HG03095 (cell line): ENCODE measurements around the gene RASSF3.

Experiments used
- ATAC-seq: cut with Tn5 transposase; IDR thresholded peaks from one replicate; pipeline ENCODE4 v1.9.1; 2021; ENCODE audit warnings: moderate library complexity; ENCODE audit not compliant: unreplicated experiment

Gene RASSF3

DNA sequence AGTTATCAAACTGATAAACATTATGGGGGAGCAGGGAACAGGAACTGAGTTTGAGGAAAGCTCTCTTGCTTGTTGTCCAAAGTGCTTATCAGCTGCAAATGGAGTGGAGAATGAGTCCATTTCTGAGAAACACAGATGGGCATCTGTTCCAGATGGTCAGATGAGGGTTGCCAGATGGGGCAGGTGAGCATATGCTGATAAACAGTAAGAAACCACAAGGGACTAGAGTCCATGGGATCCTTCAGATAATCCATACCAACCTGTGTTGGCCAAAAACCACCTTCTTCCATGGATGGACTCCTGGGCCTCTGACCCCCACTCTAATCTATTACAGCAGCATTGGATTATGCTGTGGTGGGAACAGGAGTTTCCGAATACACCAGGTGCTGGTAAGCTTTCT lies 110.6 kb downstream of the RASSF3 start:
- no peak for ATAC-seq

DNA sequence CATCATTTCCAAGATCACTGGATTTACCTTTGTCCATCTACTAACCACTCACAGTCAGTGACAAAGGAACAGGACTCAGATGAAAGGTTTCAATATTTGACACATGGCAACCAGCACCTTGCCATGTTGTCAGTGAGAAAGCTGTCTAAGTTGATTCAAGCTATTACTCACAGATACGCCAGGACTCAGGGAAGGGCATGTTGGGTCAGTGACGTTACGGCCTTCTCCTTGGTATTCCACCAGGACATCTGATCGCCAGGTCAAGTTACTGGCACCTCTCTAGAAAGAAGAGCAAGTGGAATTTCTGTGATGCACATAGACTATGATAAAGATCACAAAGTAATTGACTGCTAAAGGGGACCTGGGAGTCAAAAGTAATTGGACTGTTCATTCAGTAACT lies 112.5 kb downstream of the RASSF3 start:
- ATAC-seq, result no peak

DNA sequence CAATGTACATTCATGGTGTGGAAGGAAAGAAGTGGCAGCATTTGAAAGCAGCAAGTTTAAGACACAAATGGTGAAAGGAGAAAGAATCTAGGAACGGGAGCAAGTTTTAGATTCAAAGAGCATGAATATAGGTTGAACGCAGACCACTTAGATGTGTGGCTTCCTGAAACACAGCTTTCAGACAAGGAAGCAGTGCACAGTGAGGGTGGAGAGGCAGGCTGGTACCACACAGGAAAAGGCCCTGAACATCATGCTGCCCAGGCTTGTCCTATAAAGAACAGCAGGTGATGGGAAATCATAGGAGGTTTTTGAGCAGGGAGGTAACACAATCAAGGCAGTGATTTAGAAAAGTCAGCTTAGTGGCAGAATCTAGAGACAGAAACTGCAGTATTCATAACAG lies 113.3 kb downstream of the RASSF3 start:
- ATAC-seq, result no peak

DNA sequence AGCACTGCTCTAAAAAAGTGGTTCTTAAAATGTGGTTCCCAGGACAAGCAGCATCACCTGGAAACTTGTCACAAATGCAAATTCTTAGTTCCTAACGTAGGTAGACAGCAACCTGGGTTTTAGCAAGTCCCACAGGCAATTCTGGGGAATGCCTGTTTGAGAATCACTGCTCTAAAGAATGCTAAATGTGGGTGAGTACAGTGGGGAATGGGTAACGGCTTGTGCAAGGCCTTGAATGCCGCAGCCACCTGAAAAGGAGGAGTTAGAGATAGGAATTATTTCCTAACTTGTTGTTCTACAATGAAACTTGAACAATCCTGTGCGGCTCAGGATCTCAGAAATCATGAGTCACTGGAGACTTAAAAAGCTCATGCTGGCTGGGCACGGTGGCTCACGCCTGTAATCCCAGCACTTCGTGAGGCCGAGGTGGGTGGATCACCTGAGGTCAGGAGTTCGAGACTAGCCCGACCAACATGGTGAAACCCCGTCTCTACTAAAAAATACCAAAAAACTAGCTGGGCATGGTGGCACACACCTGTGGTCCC lies 114.0 kb downstream of the RASSF3 start:
- no peak for ATAC-seq

DNA sequence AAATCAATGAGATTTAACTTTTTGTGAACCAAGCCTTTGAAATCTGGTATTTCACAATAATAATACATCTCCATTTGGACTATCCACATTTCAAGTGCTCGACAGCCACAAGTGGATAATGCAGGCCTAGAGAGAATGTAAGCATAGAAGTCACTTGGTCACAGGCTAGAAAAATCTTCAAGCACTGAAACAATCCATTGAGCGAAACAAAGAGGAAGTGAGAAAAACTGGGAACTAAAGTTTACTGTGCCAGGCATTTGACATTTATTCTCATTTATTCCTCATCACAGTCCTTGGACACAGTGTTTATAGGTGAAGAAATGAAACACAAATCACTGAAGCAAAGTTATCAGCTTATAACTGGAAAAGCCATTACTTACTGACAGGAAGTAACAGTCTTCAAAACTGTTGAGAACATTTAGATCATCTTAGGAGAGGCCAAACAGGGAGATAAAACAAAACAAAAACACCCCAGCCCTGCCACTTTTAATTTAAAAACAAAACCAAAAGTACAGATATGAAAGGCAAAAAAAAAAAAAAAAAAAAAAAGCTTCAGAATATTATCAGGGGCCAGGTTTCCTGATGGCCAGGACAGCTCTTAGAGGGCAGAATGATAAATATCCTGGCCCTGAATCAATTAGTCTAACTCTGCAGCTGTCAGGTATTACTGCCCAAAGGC lies 119.8 kb downstream of the RASSF3 start:
- no peak for ATAC-seq

DNA sequence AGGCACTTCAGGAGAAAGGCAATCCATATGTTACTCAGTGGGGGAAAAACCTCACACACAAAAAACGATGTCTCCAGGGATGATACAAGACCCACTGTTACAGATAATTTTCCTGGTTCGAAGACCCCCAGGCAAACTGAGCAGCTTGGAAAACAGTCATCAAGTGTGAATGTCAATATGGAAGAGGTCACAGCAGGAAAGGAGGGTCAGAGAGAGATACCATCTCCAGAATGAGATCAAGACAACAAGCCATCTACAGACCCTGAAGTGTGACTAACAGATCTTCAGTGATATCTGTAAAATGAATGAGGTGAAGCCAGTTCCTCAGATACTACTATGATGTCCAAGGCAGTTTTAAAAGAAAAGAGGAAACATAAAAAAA lies 120.3 kb downstream of the RASSF3 start:
- ATAC-seq, result no peak

DNA sequence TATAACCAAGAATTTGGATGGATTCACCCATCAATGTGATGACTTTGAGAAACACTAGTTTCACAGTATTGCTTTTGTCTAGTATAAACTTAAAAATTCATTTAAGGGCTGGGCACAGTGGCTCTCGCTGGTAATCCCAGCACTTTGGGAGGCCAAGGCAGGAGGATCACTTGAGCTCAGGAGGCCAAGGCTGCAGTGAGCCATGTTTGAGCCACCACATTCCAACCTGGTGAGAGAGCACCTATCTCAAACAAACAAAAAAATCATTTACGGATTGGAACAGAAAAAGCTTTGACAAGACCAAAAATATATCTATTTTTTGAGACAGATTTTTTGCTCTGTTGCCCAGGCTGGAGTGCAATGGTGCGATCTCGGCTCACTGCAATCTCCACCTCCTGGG lies 121.4 kb downstream of the RASSF3 start:
- no peak for ATAC-seq

DNA sequence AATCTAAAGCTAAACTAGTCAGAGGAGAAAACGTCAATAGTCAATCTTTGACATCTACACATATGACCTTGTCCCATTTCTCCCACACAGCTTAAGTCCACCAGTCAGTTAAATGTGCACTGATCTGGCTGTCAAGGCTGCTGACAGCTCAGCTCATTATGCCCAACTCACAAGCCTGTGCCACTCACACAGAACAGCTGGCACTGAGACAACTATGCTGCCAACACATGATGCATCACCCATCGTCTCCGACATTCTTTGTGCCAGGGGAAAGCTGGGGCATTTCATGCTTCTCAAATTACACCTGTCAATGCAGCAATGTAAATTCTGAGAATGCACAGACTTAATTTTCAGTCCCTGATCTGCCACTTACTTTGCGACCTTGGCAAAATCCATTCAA lies 123.6 kb downstream of the RASSF3 start:
- no peak for ATAC-seq

DNA sequence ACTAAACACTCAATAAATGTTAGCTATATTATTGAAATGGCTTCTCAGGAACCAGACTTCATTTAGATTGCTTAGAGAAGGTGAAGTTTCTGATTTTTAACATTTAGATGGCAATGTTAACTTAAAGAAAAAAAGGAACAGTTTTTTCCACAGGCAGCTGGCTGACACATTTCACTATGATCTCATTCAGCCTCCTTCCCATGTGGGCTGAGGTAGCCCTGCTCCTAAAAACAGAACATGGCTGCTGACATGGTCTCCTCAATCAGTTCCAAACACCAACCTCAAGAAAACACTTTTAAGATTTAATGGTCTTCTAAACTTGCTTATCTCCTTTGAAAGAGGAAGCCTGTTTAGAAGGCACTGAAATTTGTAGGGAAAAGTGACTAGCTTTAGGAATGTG lies 125.1 kb downstream of the RASSF3 start:
- ATAC-seq, result no peak

DNA sequence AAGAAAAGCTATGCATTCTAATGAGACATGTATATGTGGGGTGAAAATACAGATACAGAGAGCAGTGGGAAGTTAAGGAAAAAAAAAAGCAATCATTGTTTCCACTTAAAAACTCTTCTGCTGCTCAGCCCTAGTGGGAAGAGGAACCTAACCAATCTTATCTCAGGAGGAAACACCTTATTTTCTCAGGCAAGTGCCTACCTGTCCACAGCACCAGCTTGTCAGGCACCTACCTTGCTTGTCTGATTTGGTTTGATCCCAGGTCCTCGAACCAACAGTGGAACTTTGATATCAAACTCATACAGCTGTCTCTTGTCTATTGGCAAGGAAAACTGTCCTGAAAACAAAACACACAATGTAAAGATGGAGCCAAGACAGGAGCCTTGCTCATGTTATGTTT lies 126.5 kb downstream of the RASSF3 start:
- no peak for ATAC-seq

DNA sequence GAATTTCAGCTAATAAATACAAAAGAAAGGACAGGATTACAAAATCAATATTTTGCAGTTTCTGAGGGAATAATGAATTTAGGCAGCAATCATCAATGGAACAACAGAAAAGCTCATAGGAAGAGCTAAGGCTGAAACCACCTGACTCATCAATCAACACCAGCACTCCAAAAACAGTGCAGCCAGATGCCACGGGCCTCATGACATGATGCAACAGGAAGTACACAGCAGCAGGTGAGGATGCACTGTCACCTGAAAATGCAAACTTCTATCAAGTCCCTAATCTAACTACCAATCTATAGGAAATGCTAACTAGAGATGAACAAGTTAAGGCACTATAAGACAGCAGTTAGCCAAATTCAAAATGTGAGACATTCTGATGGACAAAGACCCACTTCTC lies 127.2 kb downstream of the RASSF3 start:
- ATAC-seq, result no peak

DNA sequence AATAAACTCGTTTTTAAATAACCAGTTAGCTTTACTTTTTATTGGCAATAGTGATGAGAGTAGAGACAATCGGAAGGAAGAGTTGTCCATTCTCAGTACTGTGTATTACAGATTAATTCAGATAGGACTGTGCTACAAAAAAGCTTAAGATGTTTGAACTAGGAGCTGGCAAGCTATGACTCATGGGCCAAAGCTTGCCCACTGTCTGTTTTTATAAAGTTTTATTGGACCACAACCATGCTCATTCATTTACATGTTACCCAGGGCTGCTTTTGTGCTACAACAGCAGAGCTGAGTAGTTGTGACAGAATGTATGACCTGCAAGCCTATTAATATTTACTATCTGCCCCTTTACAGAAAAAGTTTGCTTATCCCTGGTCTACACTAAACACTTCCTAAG lies 129.5 kb downstream of the RASSF3 start:
- no peak for ATAC-seq

DNA sequence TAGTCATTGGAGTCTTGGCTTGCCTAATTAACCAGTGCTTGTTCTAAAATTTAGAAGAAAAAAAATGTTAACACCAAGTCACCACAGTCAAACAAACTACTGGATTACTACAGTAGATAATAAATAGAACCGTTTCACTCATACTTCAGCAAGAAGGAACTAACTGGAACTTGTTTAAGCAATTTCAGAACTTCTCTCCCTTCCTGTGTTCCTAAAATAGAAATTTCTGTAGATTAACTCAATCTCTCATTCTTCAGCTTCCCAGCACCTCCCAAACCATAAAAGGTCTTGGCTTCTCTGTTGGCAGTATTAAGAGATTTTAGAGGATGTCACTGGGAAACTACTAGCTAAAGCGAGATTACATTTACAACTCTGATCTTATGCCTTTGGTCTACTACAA lies 130.4 kb downstream of the RASSF3 start:
- no peak for ATAC-seq

DNA sequence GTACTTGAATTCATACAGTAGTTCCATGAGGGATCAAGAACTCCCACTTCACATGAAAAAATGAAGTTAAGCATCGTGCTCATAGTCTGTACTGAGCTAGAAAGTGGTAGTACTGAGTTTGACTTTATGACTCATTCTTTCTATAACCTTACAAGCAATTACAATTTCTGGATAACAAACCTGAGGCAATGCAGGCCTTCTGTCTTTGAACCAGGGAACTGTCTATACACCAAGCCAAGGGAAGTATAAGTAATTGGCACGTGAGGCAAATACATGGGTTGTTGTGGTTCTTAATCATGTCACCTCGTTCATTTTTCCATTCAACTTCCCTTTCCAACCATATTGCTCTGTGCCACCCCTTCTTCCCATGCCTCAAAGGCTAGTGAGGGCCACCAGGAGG lies 132.1 kb downstream of the RASSF3 start:
- no peak for ATAC-seq

DNA sequence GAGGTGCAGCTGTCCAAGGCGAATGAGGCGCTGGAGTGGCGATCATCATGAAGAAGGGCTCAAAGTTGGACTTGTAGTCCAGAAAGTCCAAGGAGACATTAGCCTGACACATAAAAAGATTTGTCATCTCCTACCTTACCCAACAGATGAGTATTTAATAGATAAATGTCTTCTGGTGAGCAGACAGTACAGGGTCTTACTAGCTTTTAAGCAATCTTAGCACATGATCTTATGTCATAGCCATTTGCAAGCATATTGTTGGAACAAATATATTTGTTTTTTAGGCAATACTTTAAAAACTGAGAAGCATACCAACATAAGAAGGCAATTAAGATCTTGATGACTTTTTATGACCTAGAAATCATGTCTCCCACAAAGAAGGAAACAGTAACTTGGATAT lies 132.9 kb downstream of the RASSF3 start:
- no peak for ATAC-seq

DNA sequence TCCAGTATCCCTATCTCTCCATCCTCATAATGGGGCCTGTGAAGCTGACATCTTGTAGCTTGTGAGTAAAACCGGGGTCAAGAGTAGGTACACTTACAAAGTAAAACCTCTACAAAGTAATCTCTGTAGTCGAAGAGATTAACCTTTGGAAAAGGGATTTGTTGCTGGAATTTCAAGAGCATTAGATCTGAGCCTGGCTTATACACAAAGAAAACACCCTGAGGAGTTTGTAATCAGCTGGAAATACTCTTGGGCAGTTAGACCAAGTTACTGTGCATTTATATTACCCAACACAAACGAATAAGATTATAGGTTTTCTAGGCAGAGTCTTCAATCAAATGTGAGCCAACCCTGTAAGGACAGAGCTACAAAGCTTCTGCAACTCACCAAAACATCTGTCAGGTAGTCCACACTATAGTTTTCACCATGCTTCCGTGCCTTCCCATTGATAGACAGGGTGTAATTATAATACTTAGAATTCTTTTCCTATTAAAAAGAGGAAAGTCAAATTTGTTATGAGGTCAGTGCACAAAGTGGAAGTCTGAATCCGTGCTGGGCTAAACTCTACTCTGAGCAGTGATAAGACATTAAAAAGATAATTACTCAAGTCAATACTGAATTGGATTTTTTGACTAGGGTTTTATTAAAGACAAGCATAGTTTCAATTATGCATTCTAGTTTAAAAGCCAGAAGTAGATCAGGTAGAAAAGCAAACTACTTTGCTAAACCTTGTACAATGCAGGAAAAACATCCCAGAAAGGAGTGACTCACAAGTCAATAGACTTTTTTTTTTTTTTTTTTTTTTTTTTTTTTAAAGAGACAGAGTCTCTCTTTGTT lies 134.3 kb downstream of the RASSF3 start:
- no peak for ATAC-seq

DNA sequence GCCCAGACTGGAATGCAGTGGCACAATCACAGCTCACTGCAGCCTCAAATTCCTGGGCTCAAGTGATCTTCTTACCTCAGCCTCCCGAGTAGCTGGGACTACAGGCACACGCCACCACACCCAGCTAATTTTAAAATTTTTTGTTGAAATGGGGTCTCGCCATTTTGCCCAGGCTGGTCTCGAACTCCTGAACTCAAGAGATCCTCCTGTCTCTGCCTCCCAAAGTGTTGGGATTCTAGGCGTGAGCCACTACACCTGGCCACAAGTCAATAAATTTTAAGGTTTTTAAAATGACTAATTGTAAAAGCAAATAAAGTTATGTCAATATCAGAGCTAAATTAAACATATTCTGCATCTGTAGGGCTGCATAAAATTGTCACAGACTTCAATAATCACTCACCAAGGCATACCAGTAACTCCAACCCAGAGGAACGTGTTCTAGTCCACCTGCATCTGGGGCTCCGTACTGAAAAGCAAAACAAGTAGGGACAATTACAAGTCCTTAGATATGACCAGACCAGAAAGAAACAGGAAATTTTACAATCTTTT lies 135.0 kb downstream of the RASSF3 start:
- no peak for ATAC-seq

DNA sequence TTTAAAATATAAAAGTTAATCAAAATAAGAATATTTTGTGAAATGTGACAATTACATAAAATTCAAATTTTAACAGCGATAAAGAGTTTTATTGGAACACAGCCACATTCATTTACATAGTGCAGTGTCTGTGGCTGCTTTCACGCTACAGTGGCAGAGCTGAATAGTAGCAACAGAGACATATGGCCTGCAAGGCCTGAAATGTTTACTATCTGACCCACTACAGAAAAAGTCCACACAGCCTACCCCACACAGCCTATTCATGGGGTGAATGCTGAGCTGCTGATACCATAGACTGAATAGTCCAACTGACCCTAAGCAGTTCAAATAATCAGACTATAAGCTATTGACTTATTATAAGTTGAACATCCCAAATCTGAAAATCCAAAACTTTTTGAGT lies 135.7 kb downstream of the RASSF3 start:
- no peak for ATAC-seq

DNA sequence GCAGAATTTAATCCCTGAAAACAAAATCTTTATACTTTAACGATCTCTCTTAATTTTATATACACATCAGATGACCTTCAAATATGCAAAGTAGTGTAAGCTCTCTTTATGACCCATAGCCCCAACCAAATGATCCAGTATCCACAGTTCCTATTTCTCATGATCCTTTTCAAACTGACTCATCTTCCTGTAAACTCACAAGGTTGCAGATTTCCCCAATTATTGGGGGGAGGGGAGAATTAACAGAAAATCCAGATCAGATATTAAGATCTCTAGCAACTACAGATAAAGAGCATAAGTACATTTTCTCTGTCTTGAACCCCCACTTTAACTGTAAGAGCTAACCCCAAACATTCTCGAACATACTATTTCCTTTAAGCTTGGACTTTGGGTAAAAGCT lies 136.4 kb downstream of the RASSF3 start:
- ATAC-seq, result no peak
